Vagina (tissue), 2 donors: Measurements from ENCODE around the gene ETS2.

Experiments used
- CTCF ChIP-seq, 3 experiments: fragments of 450-650 bp in 2 of 3; fragments of 200-600 bp in 1 of 3; sonication (generic) in 1 of 3; IDR thresholded peaks; one replicate each; pipeline ENCODE4 v1.5.1; 2017 to 2019; ENCODE audit warnings: antibody characterized with exemption in 3 of 3, mild to moderate bottlenecking in 2 of 3, moderate library complexity in 2 of 3
- POLR2A ChIP-seq, 2 donors: fragments of 450-650 bp; IDR thresholded peaks; one replicate each; pipeline ENCODE4 v1.6.1; 2017; ENCODE audit warnings: antibody characterized with exemption in 2 of 2, mild to moderate bottlenecking in 2 of 2, moderate library complexity in 2 of 2

GRCh38 chr21:38760762-38761155 is 45.0 kb upstream of the ETS2 start:
- TF ChIP-seq CTCF (IDR thresholded peaks at IDR 0.05) (no peak), POLR2A (IDR thresholded peaks at IDR 0.05) (no peak)
